Activated CD4-positive, alpha-beta memory T cell treated with anti-CD3 and anti-CD28 coated beads, Interleukin-2, amount 10 ng/mL, durations not matched to agents 7 days and 5 days (primary cell): ENCODE data around the gene ZNF687. TPM values are rescaled to one million over a fixed set of nuclear protein-coding genes. Genes with fewer than 3 reads are reported as not detected.

Experiments used
- CTCF ChIA-PET: fragments of 350-600 bp; sonication (Branson Sonifier 250); formaldehyde crosslinking; loops from one replicate; lab custom pipeline; 2021; ENCODE audit warnings: antibody characterized with exemption, inconsistent platforms; lab: Charles Lee
- POLR2A ChIA-PET: fragments of 350-600 bp; sonication (Branson Sonifier 250); formaldehyde crosslinking; loops from one replicate; lab custom pipeline; 2021; ENCODE audit warnings: antibody characterized with exemption; lab: Charles Lee
- DNase-seq: peaks from one replicate; pipeline ENCODE4 v3.0.0-alpha.2; 2020
- H3K27ac Mint-ChIP-seq: one replicate; pipeline ENCODE4 v1.8.0; 2021; ENCODE audit warnings: mild to moderate bottlenecking, mixed read lengths
- H3K27me3 Mint-ChIP-seq: one replicate; pipeline ENCODE4 v1.8.0; 2021; ENCODE audit warnings: mixed read lengths
- H3K36me3 Mint-ChIP-seq: one replicate; pipeline ENCODE4 v1.8.0; 2021; ENCODE audit warnings: low read depth, mixed read lengths
- H3K4me1 Mint-ChIP-seq: one replicate; pipeline ENCODE4 v1.8.0; 2021; ENCODE audit warnings: mixed read lengths
- H3K4me3 Mint-ChIP-seq: one replicate; pipeline ENCODE4 v1.8.0; 2021; ENCODE audit warnings: mild to moderate bottlenecking, mixed read lengths
- H3K9me3 Mint-ChIP-seq: one replicate; pipeline ENCODE4 v1.8.0; 2021; ENCODE audit warnings: mixed read lengths
- total RNA-seq, 2 experiments: library from RNA; stranded (reverse); gene quantifications; one replicate each; pipeline ENCODE4 v1.2.3, GENCODE V29; 2021

Gene ZNF687
- 10 to 100 TPM; 31.4 to 32.6 TPM for total RNA-seq

GRCh38 chr1:151281969-151282882 lies at the start of gene ZNF687:
Gene ZNF687 (plus strand): TSS chr1:151282299. CDS start chr1:151286292, 3,993 bp downstream.
- H3K4me1 Mint-ChIP-seq = peaks cover 38% of the 10 kb centered on the region
- H3K36me3 Mint-ChIP-seq = peaks cover 27% of the 10 kb centered on the region
- no peaks in the 10 kb centered on the region for H3K9me3 Mint-ChIP-seq
- H3K27ac Mint-ChIP-seq = peak within 1 kb of the TSS; percentile 98
- CTCF ChIA-PET = interaction anchor here (0.8 to 2.1 kb wide), 16 partner anchors 13 to 211 kb away, joined by 3 to 31 read pairs (median 8); partner anchors contain the start of genes GABPB2, PI4KB, PSMB4 and PSMD4
- peak; percentile 99 for DNase-seq
- peak within 1 kb of the TSS; percentile 95 for H3K4me3 Mint-ChIP-seq
- no peaks in the 10 kb centered on the region for H3K27me3 Mint-ChIP-seq
- POLR2A ChIA-PET = interaction anchor here (0.7 to 3.4 kb wide), 47 partner anchors 9 to 918 kb away, joined by 3 to 38 read pairs (median 5); partner anchors contain the start of genes C1orf56, PI4KB, PIP5K1A and POGZ

- peaks cover 2% of the 10 kb centered on the region for H3K4me1 Mint-ChIP-seq
- CTCF ChIA-PET = interaction anchor here (0.5 to 1.7 kb wide), 3 partner anchors 17 to 605 kb away, joined by 3 to 7 read pairs (median 3); no protein-coding TSS in a partner anchor
- H3K9me3 Mint-ChIP-seq = no peaks in the 10 kb centered on the region
- POLR2A ChIA-PET = interaction anchor here (0.8 kb wide), 1 partner anchor 69 kb away, joined by 3 read pairs; no protein-coding TSS in a partner anchor
- H3K27me3 Mint-ChIP-seq = no peaks in the 10 kb centered on the region
- DNase-seq = no peak
- H3K4me3 Mint-ChIP-seq = no peak overlapping the region
- peaks cover 76% of the 10 kb centered on the region for H3K36me3 Mint-ChIP-seq
- H3K27ac Mint-ChIP-seq = no peak overlapping the region
Measured at GRCh38 chr1:151235235-151235634, 46.9 kb upstream of the ZNF687 start.

- no peak overlapping the region for H3K4me3 Mint-ChIP-seq
- no peak for DNase-seq
- H3K27ac Mint-ChIP-seq = no peak overlapping the region
- no peaks in the 10 kb centered on the region for H3K9me3 Mint-ChIP-seq
- H3K4me1 Mint-ChIP-seq = peaks cover 2% of the 10 kb centered on the region
- CTCF ChIA-PET = interaction anchor here (0.6 kb wide), 1 partner anchor 221 kb away, joined by 3 read pairs; no protein-coding TSS in a partner anchor
- POLR2A ChIA-PET = interaction anchor here (0.6 to 1.3 kb wide), 2 partner anchors 48 to 67 kb away, joined by 3 read pairs; partner anchors contain the start of gene VPS72
- H3K36me3 Mint-ChIP-seq = peaks cover 73% of the 10 kb centered on the region
- no peaks in the 10 kb centered on the region for H3K27me3 Mint-ChIP-seq
Measured at GRCh38 chr1:151237678-151238466, 44.2 kb upstream of the ZNF687 start.

- no peaks in the 10 kb centered on the region for H3K9me3 Mint-ChIP-seq
- no peak overlapping the region for H3K27ac Mint-ChIP-seq
- H3K4me3 Mint-ChIP-seq = no peak overlapping the region
- no peaks in the 10 kb centered on the region for H3K27me3 Mint-ChIP-seq
- H3K36me3 Mint-ChIP-seq = peaks cover 79% of the 10 kb centered on the region
- DNase-seq = no peak
- ChIA-PET CTCF (no interaction called here), POLR2A (interaction anchor here (0.6 to 1.2 kb wide), 2 partner anchors 39 to 66 kb away, joined by 3 read pairs; no protein-coding TSS in a partner anchor)
- peaks cover 2% of the 10 kb centered on the region for H3K4me1 Mint-ChIP-seq
Measured at GRCh38 chr1:151238467-151238739, 43.7 kb upstream of the ZNF687 start.

DNA sequence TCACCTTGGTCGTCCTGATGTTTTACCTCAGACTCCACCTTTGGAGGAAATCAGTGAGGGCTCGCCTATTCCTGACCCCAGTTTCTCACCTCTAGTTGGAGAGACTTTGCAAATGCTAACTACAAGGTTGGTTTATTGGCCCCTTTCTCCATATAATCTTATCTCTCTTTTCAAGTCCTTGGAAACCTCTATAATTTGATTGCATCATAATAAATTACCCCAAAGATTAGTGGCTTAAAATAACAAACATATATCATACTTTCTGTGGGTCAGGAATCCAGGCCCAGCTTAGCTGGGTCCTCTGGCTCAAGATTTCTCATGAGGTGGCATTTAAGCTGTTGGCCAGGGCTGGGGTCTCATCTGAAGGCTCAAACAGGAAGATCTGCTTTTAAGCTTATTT lies 39.7 kb upstream of the ZNF687 start:
- ChIA-PET CTCF (interaction anchor here (1.3 kb wide), 1 partner anchor 9 kb away, joined by 7 read pairs; no protein-coding TSS in a partner anchor), POLR2A (interaction anchor here (1.2 kb wide), 1 partner anchor 12 kb away, joined by 3 read pairs; the partner anchor contains the start of gene PSMD4)
- Mint-ChIP-seq H3K9me3 (no peaks in the 10 kb centered on the region), H3K4me3 (no peak overlapping the region), H3K4me1 (peaks cover 2% of the 10 kb centered on the region), H3K36me3 (peaks cover 79% of the 10 kb centered on the region), H3K27ac (peak overlapping the region; percentile 14), H3K27me3 (no peaks in the 10 kb centered on the region)
- no peak for DNase-seq

- CTCF ChIA-PET = no interaction called here
- Mint-ChIP-seq H3K4me3 (no peak overlapping the region), H3K27me3 (no peaks in the 10 kb centered on the region), H3K36me3 (peaks cover 80% of the 10 kb centered on the region), H3K9me3 (no peaks in the 10 kb centered on the region), H3K4me1 (no peaks in the 10 kb centered on the region), H3K27ac (no peak overlapping the region)
- POLR2A ChIA-PET = no interaction called here
- no peak for DNase-seq
Measured at GRCh38 chr1:151243683-151244216, 38.3 kb upstream of the ZNF687 start.

- Mint-ChIP-seq H3K9me3 (no peaks in the 10 kb centered on the region), H3K4me1 (peaks cover 2% of the 10 kb centered on the region), H3K36me3 (peaks cover 71% of the 10 kb centered on the region), H3K27ac (no peak overlapping the region), H3K4me3 (no peak overlapping the region), H3K27me3 (no peaks in the 10 kb centered on the region)
- CTCF ChIA-PET = interaction anchor here (0.6 kb wide), 2 partner anchors 12 to 166 kb away, joined by 5 to 6 read pairs; no protein-coding TSS in a partner anchor
- POLR2A ChIA-PET = interaction anchor here (0.5 to 0.8 kb wide), 3 partner anchors 13 to 157 kb away, joined by 3 read pairs; no protein-coding TSS in a partner anchor
- no peak for DNase-seq
Measured at GRCh38 chr1:151246786-151247185, 35.3 kb upstream of the ZNF687 start.

DNA sequence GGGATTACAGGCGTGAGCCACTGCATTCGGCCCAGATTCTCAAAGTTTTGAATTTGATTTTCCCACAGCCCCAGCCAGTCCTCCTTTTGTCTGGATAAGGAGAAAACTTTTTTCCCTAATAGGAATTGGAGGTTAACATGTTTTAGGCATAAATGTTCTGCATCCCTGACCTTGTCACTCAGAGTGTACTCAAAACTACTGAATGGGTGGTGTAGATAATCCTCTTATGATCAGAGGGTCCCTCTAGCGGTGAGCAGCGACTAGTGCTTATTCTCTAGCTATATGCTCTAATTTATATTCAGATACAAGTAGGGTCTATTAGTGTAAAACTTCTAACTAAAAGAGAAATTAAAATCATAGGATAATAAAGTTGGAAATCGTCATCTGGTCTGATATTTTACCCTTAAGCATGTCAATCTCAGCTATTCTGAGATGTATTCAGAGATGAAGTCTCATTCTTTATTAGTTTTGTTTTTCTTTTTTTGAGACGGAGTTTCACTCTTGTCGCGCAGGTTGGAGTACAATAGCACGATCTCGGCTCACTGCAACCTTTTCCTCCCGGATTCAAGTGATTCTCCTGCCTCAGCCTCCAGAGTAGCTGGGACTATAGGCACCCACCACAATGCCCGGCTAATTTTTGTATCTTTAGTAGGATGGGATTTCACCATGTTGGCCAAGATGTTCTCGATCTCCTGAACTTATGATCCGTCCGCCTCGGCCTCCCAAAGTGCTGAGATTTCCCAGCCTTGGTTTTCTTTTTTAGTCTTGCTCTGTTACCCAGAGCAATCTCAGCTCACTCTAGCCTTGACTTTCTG lies 30.2 kb upstream of the ZNF687 start:
- POLR2A ChIA-PET = interaction anchor here (1.5 to 1.7 kb wide), 4 partner anchors 53 to 95 kb away, joined by 4 to 10 read pairs (median 6); partner anchors contain the start of genes TNFAIP8L2 and VPS72
- peak; percentile 70 for DNase-seq
- Mint-ChIP-seq H3K9me3 (no peaks in the 10 kb centered on the region), H3K27me3 (no peaks in the 10 kb centered on the region), H3K27ac (no peak overlapping the region), H3K36me3 (peaks cover 33% of the 10 kb centered on the region), H3K4me1 (peaks cover 20% of the 10 kb centered on the region), H3K4me3 (no peak overlapping the region)
- CTCF ChIA-PET = interaction anchor here (0.5 to 4.1 kb wide), 35 partner anchors 9 to 554 kb away, joined by 3 to 40 read pairs (median 4); partner anchors contain the start of genes GABPB2, PSMB4, TNFAIP8L2 and VPS72

- Mint-ChIP-seq H3K27ac (peak within 1 kb of the TSS; percentile 83), H3K9me3 (no peaks in the 10 kb centered on the region), H3K27me3 (no peaks in the 10 kb centered on the region), H3K36me3 (peaks cover 20% of the 10 kb centered on the region), H3K4me3 (peak within 1 kb of the TSS; percentile 87), H3K4me1 (peaks cover 29% of the 10 kb centered on the region)
- DNase-seq = peak; percentile 95
- ChIA-PET CTCF (interaction anchor here (0.6 to 4.1 kb wide), 11 partner anchors 24 to 168 kb away, joined by 3 to 24 read pairs (median 3); partner anchors contain the start of gene ZNF687), POLR2A (interaction anchor here (0.6 to 3.6 kb wide), 24 partner anchors 12 to 281 kb away, joined by 3 to 38 read pairs (median 4); partner anchors contain the start of genes C1orf56, LYSMD1, RFX5 and SCNM1)
Measured at GRCh38 chr1:151254217-151255213, 27.6 kb upstream of the ZNF687 start, which contains the start of gene PSMD4. Gene PSMD4 (plus strand): TSS chr1:151254734. CDS start chr1:151254783, 49 bp downstream.

- POLR2A ChIA-PET = interaction anchor here (0.8 to 3.6 kb wide), 16 partner anchors 11 to 282 kb away, joined by 3 to 38 read pairs (median 5); partner anchors contain the start of genes LYSMD1, RFX5, SCNM1 and VPS72
- Mint-ChIP-seq H3K36me3 (peaks cover 19% of the 10 kb centered on the region), H3K27me3 (no peaks in the 10 kb centered on the region), H3K27ac (peak overlapping the region; percentile 83), H3K4me3 (peak overlapping the region; percentile 87), H3K4me1 (peaks cover 29% of the 10 kb centered on the region), H3K9me3 (no peaks in the 10 kb centered on the region)
- DNase-seq = no peak
- CTCF ChIA-PET = interaction anchor here (0.6 to 4.1 kb wide), 7 partner anchors 27 to 169 kb away, joined by 3 to 24 read pairs (median 4); no protein-coding TSS in a partner anchor
Measured at GRCh38 chr1:151255381-151255780, 26.7 kb upstream of the ZNF687 start.
